Fibroblast of skin of left biceps (primary cell): Measurements from ENCODE around the gene SP2.
A peak's percentile ranks its signal among the peaks of the same experiment; 100 is the strongest.

Experiments
- DNase-seq, 2 experiments: peaks; one replicate each; pipeline ENCODE4 v3.0.0-alpha.2; 2013; ENCODE audit warnings: low read depth in 2 of 2

The SP2 gene

DNA sequence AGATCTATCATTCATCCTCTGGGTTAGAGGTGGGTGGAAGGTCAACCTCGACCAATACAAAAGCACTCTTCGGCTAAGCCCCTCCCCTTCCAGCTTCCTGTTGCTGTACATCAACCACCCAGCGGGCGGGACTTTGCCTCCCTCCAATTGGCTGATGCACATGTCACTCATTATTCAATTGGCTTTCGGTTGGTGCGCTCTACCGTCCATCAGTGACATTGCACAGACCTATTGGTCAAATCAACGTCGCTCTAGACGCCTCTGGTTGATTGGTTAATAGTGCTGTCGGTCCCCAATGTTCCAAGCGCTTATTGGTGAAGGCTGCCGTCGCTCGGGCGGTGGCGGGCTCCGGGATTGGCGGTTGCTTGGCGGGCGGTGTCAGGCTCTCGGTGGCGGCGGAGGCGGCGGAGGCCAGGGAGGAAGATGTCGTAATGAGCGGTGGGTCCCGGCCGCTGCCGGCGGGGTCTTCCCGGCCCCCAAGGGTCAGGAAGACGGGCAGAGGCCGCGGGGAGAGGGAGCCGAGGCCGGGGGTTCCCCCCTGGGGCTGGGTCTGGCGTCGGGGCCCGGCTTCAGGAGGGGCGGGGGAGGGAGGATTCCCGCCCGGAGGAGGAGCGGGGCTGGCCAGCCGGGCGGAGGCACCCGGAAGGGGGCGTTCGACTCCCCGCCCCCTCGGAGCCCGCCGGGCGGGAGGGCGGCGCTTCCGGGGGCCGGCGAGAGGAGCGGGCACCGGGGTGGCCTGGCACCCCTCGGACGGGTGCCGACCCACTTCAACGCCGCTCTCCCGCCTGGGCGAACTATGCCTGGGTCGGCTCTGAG lies at the start of gene SP2:
Gene SP2, plus strand, starts transcription at position 381 of the 816 bp plus-strand sequence. Its CDS starts 51 bp downstream, at position 432.
- peak; percentile 100 for DNase-seq

DNA sequence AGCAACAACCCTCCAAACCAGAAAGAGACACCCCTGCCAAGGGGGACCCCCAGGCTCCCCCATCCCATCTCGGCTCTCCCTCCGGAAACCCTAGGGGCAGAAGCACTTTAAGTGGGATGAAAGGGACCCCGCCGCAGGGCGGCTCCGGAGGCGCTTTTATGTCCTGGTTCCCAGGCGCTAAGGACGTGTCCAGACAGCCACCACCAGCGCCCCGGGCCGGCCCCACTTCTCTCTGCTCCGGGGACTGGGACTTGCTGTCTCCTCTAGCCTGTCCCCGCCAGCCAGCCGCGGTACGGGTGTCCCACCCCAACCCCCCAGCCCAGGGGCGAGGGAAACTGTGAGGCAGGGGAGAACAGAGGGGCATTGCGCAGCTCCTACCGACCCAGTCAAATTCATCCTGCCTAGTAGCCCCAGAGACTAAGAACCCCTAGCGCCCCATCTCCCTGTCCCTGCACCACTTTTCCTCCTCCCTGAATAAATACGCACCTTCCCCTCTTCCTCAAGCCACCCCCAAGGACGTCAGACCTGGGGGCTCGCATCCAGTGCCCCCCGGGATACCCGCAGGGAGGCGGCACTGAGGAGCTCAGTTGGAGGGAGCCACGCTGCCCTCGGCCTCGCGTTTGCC lies 49.2 kb upstream of the SP2 start:
- no peak for DNase-seq

- DNase-seq = no peak
Measured at GRCh38 chr17:47847341-47848197, 48.5 kb upstream of the SP2 start.

DNA sequence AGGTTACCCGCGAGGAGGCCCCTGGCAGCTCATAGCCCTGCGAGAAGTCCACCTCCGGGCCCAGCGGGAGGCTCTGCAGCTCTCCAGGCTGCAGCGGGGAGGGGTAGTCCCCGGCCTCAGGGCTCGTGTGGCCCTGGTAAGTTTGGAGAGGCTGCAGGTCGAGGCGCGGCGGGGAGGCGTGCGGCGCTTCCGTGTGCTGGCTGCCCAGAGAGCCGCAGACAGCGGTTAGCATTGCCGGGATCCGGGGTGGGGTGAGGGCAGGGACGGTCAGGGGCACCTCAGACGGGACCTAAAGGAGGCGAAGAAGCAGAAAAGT lies 47.9 kb upstream of the SP2 start:
- no peak for DNase-seq

DNA sequence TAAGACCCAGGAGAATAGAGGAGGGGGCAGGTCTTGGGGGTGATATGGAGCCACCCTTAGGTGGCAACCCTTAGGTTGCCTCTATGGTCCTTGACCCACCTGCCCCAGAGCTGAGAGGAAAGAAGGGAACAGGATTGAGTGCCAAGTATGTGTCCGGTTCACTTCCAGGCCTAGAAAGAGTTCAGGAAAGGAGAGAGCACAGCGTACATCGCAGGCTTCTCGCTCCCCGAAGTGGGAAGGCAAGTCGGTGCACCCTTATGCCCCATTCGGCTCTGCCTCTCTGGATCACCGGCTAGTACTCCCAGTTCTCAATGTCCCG lies 45.7 kb upstream of the SP2 start:
- no peak for DNase-seq

DNA sequence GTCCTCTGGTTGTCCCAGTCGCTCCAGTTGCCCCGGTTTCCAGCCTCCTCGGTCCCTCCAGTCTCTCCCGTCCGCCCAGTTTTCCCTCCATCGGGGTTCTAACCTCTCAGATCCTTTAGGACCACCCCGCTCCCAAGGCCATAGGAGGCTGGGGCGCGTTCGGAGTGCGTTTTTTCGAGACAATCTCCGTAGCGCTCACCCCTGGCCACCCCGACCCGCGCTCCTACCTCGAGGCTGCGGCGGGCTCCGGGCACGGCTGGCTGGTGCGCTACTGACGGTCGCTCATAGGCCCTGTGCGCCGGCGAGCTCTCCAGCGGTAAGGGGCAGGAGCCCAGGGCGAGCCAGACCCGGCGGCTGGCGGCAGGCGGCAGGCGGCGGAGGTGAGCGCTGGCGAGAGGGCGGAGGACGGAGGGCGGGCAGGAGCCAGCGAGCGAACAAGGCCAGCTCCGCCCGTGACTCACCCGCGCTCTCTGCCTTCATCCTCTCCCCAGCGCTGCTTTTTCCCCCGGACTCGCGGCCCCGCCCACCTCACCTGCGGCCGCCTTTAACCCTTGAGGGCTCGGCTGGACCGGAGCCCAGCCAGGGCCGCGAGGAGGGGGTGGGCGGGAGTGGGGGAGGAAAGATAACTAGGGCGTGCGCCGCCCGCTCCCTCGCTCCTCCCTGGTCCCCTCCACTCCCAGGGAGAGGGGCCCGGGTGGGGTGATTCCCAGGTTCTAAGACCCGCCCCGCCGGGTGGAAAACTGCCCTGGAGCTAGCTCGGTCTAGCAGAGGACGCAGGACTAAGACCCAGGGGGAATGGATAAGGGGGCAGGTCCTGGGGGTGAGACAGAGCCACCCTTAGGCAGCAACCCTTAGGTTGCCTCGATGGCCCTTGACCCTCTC lies 45.1 kb upstream of the SP2 start, which contains the start of gene SP6:
Gene SP6, minus strand, starts transcription at position 472 of the 882 bp plus-strand sequence. CDS start 2,734 bp downstream, outside the sequence.
- no peak for DNase-seq

DNA sequence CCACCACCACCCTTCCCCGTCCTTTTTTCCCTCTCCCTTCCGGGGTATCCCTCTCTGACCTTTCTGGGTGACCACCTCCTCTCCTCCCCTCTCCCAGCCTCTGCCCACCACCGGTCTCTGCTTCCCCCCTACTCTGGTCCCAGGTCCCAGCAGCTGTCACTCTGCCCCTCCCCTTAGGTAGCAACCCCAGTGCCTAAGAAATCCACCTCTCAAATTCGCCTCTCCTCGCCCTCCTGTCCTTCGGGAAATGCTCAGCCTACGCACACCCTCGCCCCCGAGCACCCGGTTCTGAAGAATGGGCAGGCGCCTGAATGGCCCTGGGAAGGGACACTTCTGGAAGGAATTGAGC lies 44.3 kb upstream of the SP2 start:
- no peak for DNase-seq

- DNase-seq = no peak
Measured at GRCh38 chr17:47852113-47852949, 43.7 kb upstream of the SP2 start.

- DNase-seq = no peak
Measured at GRCh38 chr17:47853616-47854015, 42.4 kb upstream of the SP2 start.

DNA sequence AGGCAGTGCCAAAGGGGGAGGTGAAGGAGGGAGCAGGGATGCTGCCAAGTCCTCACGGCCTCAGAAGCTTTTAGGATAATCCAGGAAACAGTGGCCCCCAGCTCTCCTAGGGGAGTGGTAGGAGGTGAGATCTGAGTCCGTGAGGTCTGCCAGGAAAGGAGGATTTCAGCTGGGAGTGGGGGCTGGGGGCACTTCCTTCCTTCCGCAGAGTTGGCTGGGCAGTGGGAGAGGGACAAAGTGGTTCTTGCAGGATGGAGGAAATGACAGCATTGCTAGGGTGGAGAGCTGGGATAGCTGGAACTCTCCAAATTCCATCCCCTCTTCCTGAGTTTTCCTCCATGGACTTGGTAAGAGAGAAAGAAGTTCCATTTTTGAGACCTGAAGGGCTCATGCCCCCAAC lies 40.3 kb upstream of the SP2 start:
- no peak for DNase-seq

DNA sequence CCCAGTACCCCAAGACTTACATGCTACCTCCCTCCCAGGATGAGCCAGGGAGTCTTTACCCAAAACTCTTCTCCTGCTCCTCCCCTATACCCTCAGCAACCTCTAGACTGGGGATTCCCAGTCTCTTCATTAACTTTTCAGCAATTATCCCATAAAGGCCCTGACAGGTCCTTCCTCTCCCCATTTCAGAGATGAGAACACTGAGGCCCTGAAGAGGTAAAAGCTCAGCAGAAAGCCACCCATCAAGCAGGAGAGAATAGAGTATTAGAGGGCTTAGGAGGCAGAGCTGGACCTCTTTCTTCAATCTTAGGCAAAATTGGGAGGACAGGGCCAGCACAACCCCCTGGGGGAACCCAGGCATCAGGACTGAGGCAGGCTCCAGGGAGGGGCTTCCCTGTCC lies 39.2 kb upstream of the SP2 start:
- DNase-seq = no peak

DNA sequence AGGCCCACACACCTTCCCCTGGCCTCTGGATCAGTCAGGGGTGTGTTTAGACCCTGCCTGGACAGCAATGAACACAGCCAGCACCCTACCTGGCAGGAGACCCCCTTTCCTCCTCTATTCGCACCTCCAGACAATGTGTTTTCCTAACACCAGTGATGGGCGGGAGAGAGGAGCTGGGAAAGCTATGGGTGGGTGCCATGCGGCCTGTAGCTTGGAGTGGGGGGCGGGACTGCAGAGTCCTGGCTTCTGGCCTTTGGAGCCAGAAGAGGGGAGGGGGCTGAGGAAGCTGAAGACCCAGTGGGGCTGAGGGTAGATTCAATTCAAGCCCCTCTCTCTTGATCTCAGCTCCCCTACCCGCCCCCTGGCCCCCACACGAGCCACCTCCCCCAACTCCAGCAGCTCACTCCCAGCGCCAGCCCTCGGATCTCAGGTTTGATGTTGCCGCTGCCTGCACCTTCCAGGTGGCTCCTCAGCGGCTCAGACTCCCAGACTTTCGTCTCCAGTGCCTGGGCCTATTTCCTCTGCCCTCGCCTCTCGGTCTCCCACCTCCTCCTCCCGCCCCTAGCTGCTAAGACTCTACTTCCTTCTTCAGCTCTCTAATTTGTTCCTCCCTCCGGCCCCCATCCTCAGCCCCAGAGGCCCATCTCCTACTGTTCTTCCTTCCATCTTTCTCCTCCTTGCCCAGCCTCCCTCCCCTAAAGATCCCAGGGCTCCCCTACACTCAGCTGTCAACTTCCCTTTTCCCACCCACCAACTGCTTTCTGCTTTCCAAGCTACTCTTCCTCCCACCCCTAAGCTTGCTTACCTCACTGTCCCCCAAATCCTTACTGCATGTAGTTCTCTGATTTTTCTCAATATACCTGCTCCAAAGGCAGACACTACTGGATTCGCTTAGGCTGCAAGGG lies 38.2 kb upstream of the SP2 start:
- DNase-seq = no peak

- no peak for DNase-seq
Measured at GRCh38 chr17:47860386-47860785, 35.6 kb upstream of the SP2 start.

DNA sequence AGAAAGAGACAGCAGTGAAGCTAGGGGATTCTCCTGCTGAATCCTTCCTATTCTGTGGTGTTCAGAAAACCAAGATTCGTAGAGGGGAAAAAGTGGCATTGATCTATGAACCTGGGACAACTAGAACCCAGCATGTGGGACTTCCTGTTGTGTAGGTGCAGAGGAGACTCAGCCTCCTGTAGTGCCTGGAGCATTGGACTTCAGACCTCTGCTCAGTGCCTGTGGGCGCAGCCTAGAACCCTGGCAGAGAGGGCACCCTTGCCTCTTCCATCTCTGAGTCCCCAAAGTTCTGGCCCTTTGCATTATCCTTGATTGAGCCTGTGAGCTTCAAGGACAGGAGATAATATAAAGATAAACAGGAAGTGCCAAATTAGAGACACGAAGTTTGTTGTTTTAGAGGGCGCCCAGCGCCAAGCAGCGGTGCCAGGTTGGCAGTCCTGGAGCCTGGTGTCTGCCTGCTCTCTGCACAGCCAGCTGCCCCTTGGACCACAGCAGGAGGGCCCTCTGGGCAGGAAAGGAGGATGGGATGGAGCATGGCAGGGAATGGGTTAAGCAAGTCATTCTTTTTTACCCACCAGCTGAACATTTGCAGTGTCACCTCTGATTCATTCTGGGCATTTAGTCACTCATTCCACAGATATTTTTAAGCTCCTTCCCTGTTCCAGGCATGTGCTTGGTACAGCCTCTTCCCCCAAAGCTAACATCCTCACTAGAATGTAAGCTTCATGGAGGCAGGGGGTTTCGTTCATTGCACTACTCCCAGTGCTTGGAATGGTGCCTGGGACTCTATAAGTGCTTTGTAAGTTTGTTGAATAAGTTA lies 33.2 kb upstream of the SP2 start:
- DNase-seq = peak; percentile 33 to 41

DNA sequence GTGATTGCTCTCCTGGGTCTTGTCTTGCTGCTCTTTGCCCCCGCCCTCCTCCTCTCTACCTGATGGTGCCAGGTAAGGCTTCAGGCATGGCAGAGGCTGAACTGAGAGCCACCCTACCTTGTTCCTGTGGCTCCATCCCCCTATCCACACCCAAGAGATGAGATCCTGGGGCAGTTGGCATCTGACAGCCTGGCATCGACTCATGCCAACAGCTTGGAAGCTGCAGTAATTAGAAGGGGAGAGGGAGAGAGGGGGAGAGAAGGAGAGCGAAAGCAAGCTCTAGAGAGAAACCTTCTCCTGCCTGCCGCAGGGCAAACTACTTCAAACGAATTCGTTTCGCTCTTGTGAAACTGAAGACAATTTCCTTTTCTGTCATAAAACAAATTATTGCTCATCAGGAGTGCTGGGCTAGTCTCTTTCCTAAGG lies 31.2 kb upstream of the SP2 start:
- no peak for DNase-seq

- no peak for DNase-seq
Measured at GRCh38 chr17:47866941-47867340, 29.1 kb upstream of the SP2 start.

DNA sequence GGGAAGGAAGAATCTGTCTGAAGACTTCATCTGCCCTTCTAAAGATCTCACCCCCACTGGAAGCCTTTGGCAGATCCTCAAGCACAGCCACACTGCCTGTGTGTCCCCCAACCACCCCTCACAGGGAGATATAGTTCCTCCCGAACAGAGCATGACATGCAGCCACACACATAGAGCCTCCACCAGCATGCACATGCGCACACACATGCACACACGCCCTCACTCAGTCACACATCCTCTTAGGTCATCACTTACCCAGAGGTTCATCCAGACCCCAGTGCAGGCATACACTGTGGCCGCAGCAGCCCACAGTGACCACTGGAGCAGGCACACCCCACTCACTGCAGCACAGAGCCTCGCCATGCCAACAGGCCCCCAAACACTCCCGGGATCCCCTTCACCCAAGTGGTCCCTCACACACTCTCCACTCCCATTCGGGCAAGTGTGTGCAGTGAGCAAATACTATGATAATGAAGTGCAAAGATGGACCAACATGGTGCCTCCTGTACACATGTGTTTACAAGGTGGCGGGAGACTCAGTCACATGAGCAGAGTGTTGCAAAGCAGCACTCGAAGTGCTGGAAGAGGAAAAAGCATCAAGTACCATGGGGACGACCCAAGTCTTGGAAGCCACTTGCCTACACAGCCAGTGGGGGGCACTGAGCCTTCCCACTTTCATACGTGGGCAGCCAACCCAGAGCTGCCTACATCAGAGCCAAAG lies 28.1 kb upstream of the SP2 start:
- no peak for DNase-seq

DNA sequence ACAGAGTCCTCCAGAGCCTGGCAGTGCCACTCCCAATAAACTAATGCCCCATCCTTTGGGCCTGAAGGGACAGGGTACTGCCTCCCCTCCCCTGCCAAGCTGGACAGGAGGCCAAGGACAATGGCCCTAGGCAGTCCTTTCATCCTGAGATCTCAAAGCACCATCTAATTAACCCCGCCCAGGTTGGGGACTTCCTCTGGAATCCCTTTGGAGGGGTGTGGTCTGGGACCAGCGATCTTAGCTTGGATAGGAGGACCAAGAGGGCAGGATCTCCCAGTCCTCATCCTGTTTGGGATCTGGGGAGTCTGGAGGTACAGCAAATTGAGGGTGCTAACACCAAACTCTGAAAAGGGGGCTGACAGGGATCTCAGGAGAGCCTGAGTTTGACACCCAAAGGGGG lies 26.9 kb upstream of the SP2 start:
- DNase-seq = no peak
